NK-92 treated with Interleukin-12 subunit alpha and Interleukin-12 subunit beta, amount 100 ng/mL, for 24 hours (cell line): ENCODE measurements around the gene ADCY10.
"Not testable (repeated sequence)": the region's sequence is repeated elsewhere in the genome, so short reads cannot be mapped to it uniquely, and the experiment has no call there.

Experiments
- DNase-seq: peaks from one replicate; lab custom pipeline; 2025; lab: John Stamatoyannopoulos, UW

Gene ADCY10

GRCh38 chr1:167887187-167887586, 26.7 kb downstream of the ADCY10 start:
- DNase-seq = not testable (repeated sequence)

- DNase-seq = no peak
Observed at GRCh38 chr1:167882376-167882775, 31.6 kb downstream of the ADCY10 start.

GRCh38 chr1:167881786-167882185, 32.1 kb downstream of the ADCY10 start:
- no peak for DNase-seq

GRCh38 chr1:167881069-167881468, 32.9 kb downstream of the ADCY10 start:
- no peak for DNase-seq

- DNase-seq = no peak
Observed at GRCh38 chr1:167880580-167881021, 33.3 kb downstream of the ADCY10 start.

GRCh38 chr1:167879508-167879907, 34.4 kb downstream of the ADCY10 start:
- DNase-seq = no peak

- no peak for DNase-seq
Observed at GRCh38 chr1:167878372-167879160, 35.4 kb downstream of the ADCY10 start.

- DNase-seq = no peak
Observed at GRCh38 chr1:167876597-167877175, 37.2 kb downstream of the ADCY10 start.

GRCh38 chr1:167871331-167871730, 42.6 kb downstream of the ADCY10 start:
- no peak for DNase-seq

GRCh38 chr1:167869157-167870001, 44.6 kb downstream of the ADCY10 start:
- not testable (repeated sequence) for DNase-seq

GRCh38 chr1:167866739-167867414, 47.1 kb downstream of the ADCY10 start:
- not testable (repeated sequence) for DNase-seq

GRCh38 chr1:167866326-167866725, 47.6 kb downstream of the ADCY10 start:
- DNase-seq = not testable (repeated sequence)

GRCh38 chr1:167865804-167866308, 48.1 kb downstream of the ADCY10 start:
- not testable (repeated sequence) for DNase-seq

GRCh38 chr1:167865193-167865592, 48.7 kb downstream of the ADCY10 start:
- DNase-seq = not testable (repeated sequence)

- DNase-seq = no peak
Observed at GRCh38 chr1:167864392-167865032, 49.4 kb downstream of the ADCY10 start.

- no peak for DNase-seq
Observed at GRCh38 chr1:167863921-167864279, 50.0 kb downstream of the ADCY10 start.

- DNase-seq = not testable (repeated sequence)
Observed at GRCh38 chr1:167863191-167863920, 50.6 kb downstream of the ADCY10 start.

GRCh38 chr1:167862432-167863076, 51.4 kb downstream of the ADCY10 start:
- DNase-seq = no peak

GRCh38 chr1:167861664-167862381, 52.1 kb downstream of the ADCY10 start:
- DNase-seq = no peak
